Suprapubic skin (tissue), 4 donors: ENCODE results near the gene RFC5. TPM values are rescaled to one million over a fixed set of nuclear protein-coding genes. Genes with fewer than 3 reads are reported as not detected.
"Not testable (repeated sequence)": the region's sequence is repeated elsewhere in the genome, so short reads cannot be mapped to it uniquely, and the experiment has no call there.

Experiments used
- DNase-seq, 2 donors: peaks; one replicate each; pipeline ENCODE4 v3.0.0-alpha.2; 2019; ENCODE audit warnings: low spot score in 2 of 2
- H3K27ac ChIP-seq: fragments of 200-600 bp; sonication (generic); one replicate; pipeline ENCODE4 v1.5.1; 2019
- H3K27me3 ChIP-seq: fragments of 200-600 bp; sonication (generic); one replicate; pipeline ENCODE4 v1.5.1; 2019
- H3K36me3 ChIP-seq: fragments of 200-600 bp; sonication (generic); one replicate; pipeline ENCODE4 v1.5.1; 2019
- H3K4me1 ChIP-seq: fragments of 200-600 bp; sonication (generic); one replicate; pipeline ENCODE4 v1.5.1; 2019
- H3K4me3 ChIP-seq: fragments of 200-600 bp; sonication (generic); one replicate; pipeline ENCODE4 v1.5.1; 2019; ENCODE audit warnings: mild to moderate bottlenecking
- H3K9me3 ChIP-seq: fragments of 200-600 bp; sonication (generic); one replicate; pipeline ENCODE4 v1.5.1; 2019
- EP300 ChIP-seq: sonication (generic); formaldehyde crosslinking; IDR thresholded peaks from one replicate; pipeline ENCODE4 v1.6.1; 2017; ENCODE audit warnings: antibody characterized with exemption
- POLR2A ChIP-seq, 2 donors: fragments of 450-650 bp; IDR thresholded peaks; one replicate each; pipeline ENCODE4 v1.6.1; 2017; ENCODE audit warnings: antibody characterized with exemption in 2 of 2, mild to moderate bottlenecking in 2 of 2, moderate library complexity in 2 of 2
- POLR2AphosphoS5 ChIP-seq, 3 donors: sonication (generic); formaldehyde crosslinking; IDR thresholded peaks; one replicate each; pipeline ENCODE4 v1.6.1; 2017; ENCODE audit warnings: antibody characterized with exemption in 3 of 3
- WGBS: methylation state at CpG from one replicate; pipeline ENCODE4 v1.1.5; 2018; 5-methylcytosine and 5-hydroxymethylcytosine counted together
- total RNA-seq, 4 donors: library from RNA; depleted of rRNA; stranded (reverse); fragments of >200 nt; gene quantifications; one replicate each; pipeline ENCODE4 v1.1.0, GENCODE V29; 2016
- TF ChIP-seq, protein P1 (sequence below), 2 donors: fragments of 200-600 bp in 1 of 2; fragments of 450-650 bp in 1 of 2; sonication (generic) in 1 of 2; IDR thresholded peaks; one replicate each; pipeline ENCODE4 v1.5.1; 2016 to 2019; ENCODE audit warnings: antibody characterized with exemption in 2 of 2, mild to moderate bottlenecking in 1 of 2, moderate library complexity in 1 of 2

The RFC5 gene
- total RNA-seq, 4 donors from 2014 or later = 9.0 to 14.0 (median 10.7) TPM

DNA sequence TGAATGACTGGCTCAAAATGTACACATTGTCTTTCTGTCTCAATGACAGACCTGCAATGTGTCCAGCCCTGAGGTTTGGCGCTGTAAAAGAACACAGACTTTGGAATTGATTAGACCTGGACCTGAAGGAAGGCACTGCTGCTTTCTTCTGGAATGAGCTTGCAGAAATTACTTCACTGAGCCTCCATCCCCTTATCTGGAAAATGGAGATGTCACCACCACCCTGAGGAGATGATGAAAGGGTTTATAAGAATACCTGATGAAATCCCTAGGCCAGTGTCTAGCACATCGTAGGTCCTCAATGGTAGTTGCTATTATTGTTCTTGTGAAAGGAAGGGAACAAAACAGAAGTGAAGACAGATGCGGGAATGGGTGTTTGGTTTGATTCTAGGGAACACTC is 54.1 kb downstream of the RFC5 start:
- no peak for TF ChIP-seq EP300
- TF ChIP-seq POLR2A (IDR thresholded peaks at IDR 0.05) = no peak
- no peak for TF ChIP-seq POLR2AphosphoS5 (IDR thresholded peaks at IDR 0.05)
- TF ChIP-seq, protein P1, sequence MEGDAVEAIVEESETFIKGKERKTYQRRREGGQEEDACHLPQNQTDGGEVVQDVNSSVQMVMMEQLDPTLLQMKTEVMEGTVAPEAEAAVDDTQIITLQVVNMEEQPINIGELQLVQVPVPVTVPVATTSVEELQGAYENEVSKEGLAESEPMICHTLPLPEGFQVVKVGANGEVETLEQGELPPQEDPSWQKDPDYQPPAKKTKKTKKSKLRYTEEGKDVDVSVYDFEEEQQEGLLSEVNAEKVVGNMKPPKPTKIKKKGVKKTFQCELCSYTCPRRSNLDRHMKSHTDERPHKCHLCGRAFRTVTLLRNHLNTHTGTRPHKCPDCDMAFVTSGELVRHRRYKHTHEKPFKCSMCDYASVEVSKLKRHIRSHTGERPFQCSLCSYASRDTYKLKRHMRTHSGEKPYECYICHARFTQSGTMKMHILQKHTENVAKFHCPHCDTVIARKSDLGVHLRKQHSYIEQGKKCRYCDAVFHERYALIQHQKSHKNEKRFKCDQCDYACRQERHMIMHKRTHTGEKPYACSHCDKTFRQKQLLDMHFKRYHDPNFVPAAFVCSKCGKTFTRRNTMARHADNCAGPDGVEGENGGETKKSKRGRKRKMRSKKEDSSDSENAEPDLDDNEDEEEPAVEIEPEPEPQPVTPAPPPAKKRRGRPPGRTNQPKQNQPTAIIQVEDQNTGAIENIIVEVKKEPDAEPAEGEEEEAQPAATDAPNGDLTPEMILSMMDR (IDR thresholded peaks at IDR 0.05) = no peak
- WGBS = 100% methylated on average over 3 of the region's 3 CpGs
- no peak overlapping the region for H3K4me3 ChIP-seq
- H3K9me3 ChIP-seq = no peaks in the 10 kb centered on the region
- no peak for DNase-seq
- no peaks in the 10 kb centered on the region for H3K27me3 ChIP-seq
- no peak overlapping the region for H3K27ac ChIP-seq
- no peaks in the 10 kb centered on the region for H3K36me3 ChIP-seq
- H3K4me1 ChIP-seq = no peaks in the 10 kb centered on the region

DNA sequence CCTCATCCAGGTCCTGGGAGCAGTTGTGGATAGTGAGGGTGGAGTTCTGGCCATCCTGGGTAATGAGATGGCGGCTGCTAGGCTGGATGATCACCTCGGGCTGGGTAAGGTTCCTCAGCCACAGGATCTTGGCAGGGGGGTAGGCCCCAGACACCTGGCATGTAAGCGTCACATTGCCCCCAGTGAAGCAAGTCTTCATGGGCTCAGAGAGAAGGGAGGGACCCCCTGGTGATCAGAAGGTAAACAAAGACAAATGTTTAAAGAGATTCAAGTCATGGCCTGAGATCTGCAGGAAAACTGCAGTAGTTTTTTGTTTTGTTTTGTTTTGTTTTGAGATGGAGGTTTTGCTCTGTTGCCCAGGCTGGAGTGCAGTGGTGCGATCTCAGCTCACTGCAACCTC is 57.3 kb downstream of the RFC5 start:
- 90% methylated on average over 4 of the region's 4 CpGs for WGBS
- H3K27me3 ChIP-seq = no peaks in the 10 kb centered on the region
- no peaks in the 10 kb centered on the region for H3K9me3 ChIP-seq
- H3K36me3 ChIP-seq = peaks cover 7% of the 10 kb centered on the region
- H3K4me3 ChIP-seq = no peak overlapping the region
- H3K4me1 ChIP-seq = no peaks in the 10 kb centered on the region
- DNase-seq = no peak
- no peak overlapping the region for H3K27ac ChIP-seq
- TF ChIP-seq, protein P1 (IDR thresholded peaks at IDR 0.05) = no peak
- no peak for TF ChIP-seq POLR2A (IDR thresholded peaks at IDR 0.05)
- no peak for TF ChIP-seq POLR2AphosphoS5 (IDR thresholded peaks at IDR 0.05)
- no peak for TF ChIP-seq EP300

DNA sequence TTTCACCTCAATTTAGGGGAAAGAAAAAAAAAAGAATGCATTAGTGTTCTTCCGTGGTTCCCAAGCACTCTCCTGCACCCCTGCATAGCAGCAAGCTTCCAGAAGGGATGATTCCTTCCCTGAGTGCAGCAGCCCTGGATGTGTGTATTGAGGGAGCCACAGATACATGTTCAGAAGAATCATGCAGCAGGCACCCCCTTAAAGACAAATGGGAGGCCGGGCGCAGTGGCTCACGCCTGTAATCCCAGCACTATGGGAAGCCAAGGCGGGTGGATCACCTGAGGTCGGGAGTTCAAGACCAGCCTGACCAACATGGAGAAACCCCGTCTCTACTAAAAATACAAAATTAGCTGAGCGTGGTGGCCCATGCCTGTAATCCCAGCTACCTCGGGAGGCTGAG is 65.0 kb downstream of the RFC5 start:
- H3K4me3 ChIP-seq, H3K27me3 ChIP-seq, DNase-seq, H3K9me3 ChIP-seq, H3K27ac ChIP-seq, H3K4me1 ChIP-seq: not testable (repeated sequence)
- H3K36me3 ChIP-seq = peaks cover 32% of the 10 kb centered on the region
- 93% methylated on average over 9 of the region's 9 CpGs for WGBS

Other genes starting within 250 kb of the RFC5 start
- under 1 TPM in 3 of 4 donors, not detected in 1; 0.24 to 0.39 (median 0.38) TPM for gene KSR2, start 47.7 kb upstream of the RFC5 start, total RNA-seq
- 10 to 100 TPM; 46.0 to 74.3 (median 60.7) TPM for gene WSB2, start 44.5 kb downstream of the RFC5 start, total RNA-seq
- gene VSIG10, start 87.3 kb downstream of the RFC5 start, total RNA-seq = 10 to 100 TPM; 20.4 to 25.9 (median 23.6) TPM
- gene PEBP1, start 119.4 kb downstream of the RFC5 start, total RNA-seq = 100 to 1,000 TPM; 260 to 443 (median 311) TPM